KOPT-K1 (cell line): ENCODE data around the gene STAT5B.
"Not testable (repeated sequence)": the region's sequence is repeated elsewhere in the genome, so short reads cannot be mapped to it uniquely, and the experiment has no call there.

Experiments used
- H3K27ac ChIP-seq: fragments of 200-600 bp; sonication (generic); 2 replicates; pipeline ENCODE4 v1.5.1; 2016; ENCODE audit warnings: antibody characterized with exemption, mild to moderate bottlenecking, low read depth, low read length; ENCODE audit not compliant: poor library complexity, severe bottlenecking
- H3K36me3 ChIP-seq: fragments of 200-600 bp; sonication (generic); 2 replicates; pipeline ENCODE4 v1.5.1; 2017; ENCODE audit warnings: antibody characterized with exemption, mild to moderate bottlenecking, low read length, moderate library complexity; ENCODE audit not compliant: insufficient read depth
- H3K9me3 ChIP-seq: fragments of 200-600 bp; sonication (generic); 2 replicates; pipeline ENCODE4 v1.5.1; 2017; ENCODE audit warnings: antibody characterized with exemption, low read length, mild to moderate bottlenecking; ENCODE audit not compliant: insufficient read depth, poor library complexity, severe bottlenecking

Gene STAT5B

DNA sequence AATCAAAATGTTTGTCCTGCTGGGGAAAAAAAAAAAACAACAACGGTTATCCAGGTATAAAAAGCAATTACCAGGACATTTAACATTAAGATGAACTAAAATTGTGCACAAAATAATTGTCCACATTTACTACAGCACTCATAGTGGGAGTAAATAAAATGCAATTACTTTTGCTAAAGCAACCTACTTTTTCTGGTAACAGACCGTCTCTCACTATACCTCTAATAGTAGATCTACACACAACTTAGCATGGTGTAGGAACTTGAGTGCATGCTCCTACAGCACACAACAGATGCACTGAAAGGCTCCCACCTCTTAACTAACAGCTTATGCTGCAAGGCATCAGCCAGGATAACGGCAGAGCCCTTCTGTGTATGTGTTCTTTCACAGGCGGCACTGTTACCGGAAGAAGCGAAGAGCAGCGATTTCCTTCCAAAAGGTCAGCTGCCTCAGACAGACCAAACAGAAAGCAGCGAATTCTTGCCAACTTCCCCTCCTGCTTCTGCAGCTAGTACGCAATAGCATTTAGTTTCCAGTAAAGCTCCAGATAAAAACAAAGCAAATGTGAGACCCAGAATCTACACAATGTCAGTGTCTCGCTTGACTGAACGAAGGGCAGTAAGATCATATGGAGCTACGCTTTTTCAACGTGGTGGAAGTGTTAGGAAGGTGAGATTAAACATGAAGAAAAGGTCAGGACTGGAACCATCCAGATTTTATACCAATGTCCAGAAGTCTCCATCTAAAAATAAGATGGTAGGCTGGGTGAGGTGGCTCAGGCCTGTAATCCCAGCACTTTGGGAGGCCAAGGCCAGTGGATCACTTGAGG is 27.6 kb downstream of the STAT5B start:
- no peaks in the 10 kb centered on the region for H3K36me3 ChIP-seq
- peak overlapping the region; percentile 81 for H3K27ac ChIP-seq
- H3K9me3 ChIP-seq: no peaks in the 10 kb centered on the region

DNA sequence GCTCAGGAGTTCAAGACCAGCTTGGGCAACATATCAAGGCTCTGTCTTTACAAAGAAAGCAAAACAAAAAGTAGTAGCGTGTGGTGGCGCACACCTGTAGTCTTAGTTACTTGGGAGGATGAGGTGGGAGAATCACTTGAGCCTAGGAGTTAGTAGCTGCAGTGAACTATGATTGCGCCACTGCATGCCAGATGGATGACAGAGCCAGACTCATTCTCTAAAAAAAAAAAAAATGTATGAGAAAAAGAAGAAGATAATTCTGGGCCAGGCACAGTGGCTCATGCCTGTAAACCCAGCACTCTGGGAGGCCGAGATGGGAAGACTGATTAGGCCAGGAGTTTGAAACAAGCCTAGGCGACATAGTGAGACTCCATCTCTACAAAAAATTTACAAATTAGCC is 28.5 kb downstream of the STAT5B start:
- Histone ChIP-seq H3K9me3 (no peaks in the 10 kb centered on the region), H3K27ac (peak overlapping the region; percentile 81), H3K36me3 (no peaks in the 10 kb centered on the region)

DNA sequence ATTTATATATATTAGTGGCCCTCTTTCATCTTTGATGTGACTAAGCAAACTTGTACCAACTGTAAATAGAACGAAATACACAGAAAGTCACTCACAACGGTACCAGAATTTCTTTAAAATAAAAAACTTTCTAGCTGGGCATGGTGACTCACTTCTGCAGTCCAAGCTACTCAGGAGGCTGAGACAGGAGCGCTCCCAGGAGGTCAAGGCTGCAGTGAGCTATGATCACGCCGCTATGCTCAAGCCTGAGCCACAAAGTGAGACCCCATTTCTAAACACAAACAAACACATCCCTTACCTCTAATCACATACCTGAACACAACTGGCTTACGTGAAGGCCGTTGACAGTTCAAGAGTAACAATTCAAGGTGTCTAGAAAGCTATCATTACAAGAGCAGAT is 29.7 kb downstream of the STAT5B start:
- no peaks in the 10 kb centered on the region for H3K36me3 ChIP-seq
- H3K9me3 ChIP-seq: no peaks in the 10 kb centered on the region
- H3K27ac ChIP-seq: peak overlapping the region; percentile 49

DNA sequence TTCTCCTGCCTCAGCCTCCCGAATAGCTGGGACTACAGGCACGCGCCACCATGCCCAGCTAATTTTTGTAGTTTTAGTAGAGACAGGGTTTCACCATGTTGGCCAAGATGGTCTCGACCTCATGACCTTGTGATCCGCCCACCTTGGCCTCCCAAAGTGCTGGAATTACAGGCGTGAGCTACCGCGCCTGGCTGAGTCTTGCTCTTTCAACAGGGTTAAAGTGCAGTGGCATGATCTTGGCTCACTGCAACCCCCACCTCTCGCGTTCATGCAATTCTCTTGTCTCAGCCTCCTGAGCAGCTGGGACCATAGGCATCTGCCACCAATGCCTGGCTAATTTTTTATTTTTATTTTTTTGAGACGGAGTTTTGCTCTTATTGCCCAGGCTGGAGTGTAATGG is 31.0 kb downstream of the STAT5B start:
- H3K9me3 ChIP-seq, H3K36me3 ChIP-seq, H3K27ac ChIP-seq: not testable (repeated sequence)

DNA sequence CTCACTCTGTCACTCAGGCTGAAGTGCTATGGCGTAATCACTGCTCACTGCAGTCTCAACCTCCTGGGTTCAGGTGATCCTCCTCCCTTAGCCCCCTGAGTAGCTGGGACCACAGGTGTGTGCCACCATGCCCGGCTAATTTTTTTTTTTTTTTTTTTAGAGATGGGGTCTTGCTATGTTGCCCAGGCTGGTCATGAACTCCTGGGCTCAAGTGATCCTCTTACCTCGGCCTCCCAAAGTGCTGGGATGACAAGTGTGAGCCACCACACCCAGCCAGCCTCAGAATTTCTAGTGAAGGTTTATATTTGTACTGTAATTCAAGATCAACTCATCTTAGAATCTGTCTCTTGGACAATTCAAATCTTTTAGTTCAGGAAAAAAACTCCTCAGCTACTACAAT is 32.1 kb downstream of the STAT5B start:
- H3K36me3 ChIP-seq, H3K9me3 ChIP-seq, H3K27ac ChIP-seq: not testable (repeated sequence)

DNA sequence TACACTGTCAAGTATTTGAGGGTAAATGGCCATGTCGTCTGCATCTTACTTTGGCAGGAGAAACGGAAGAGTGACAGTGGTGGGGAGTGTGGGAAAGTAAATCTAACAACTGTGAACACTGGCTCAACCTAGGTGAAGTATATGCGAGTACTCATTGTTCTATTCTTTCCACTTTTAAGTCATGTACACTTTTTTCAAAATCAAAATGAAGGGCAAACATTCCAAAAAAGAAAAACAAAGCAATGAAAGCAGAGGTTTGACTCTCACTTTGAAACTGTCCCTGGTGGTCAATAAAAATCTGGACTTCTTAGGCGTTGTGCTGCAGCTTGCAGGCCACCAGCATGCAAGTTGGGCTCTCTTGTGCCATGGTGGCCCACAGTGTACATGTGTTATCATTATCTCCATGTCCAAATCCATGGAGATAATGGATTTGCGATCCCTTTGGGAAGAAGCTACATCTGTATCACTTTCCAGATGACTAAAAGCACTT is 32.7 kb downstream of the STAT5B start:
- H3K27ac ChIP-seq: no peak overlapping the region

DNA sequence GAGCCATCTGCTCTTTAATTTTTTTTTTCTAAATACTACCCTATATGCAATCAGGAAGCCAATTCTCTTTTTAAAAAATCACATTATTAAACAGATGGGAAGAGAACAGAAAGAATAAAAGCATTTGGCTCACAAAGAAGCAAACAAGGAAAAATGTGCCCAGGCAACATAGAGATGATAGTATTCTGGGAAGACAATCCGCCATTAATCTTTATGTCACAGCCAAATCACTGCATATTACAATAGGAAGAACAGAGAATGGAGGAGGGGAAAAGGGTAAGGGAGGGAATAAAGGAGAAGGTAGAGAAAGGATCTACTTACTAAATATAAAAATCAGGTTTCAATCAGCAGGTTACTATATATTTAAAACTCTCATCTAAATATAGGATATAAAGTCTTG is 34.3 kb downstream of the STAT5B start:
- no peak overlapping the region for H3K27ac ChIP-seq
- H3K36me3 ChIP-seq: no peaks in the 10 kb centered on the region

More for the DNA sequence above, 32.7 kb downstream of the STAT5B start:
- Histone ChIP-seq H3K36me3 (no peaks in the 10 kb centered on the region), H3K9me3 (no peaks in the 10 kb centered on the region)

DNA sequence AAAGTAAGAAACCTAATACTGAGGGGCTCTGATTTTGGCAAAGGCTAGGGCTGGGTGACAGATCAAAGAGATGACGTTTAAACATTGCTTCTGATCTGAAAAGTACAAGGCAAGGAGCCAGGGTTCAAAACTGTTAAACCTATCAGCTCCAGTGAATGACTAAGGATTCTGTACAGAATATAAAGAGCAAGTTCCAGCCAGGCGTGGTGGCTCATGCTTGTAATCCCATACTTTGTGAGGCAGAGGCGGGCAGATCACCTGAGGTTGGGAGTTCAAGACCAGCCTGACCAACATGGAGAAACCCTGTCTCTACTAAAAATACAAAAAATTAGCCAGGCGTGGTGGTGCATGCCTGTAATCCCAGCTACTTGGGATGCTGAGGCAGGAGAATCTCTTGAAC is 35.3 kb downstream of the STAT5B start:
- not testable (repeated sequence) for H3K27ac ChIP-seq, H3K36me3 ChIP-seq, H3K9me3 ChIP-seq

More for the DNA sequence above, 34.3 kb downstream of the STAT5B start:
- H3K9me3 ChIP-seq: no peaks in the 10 kb centered on the region

DNA sequence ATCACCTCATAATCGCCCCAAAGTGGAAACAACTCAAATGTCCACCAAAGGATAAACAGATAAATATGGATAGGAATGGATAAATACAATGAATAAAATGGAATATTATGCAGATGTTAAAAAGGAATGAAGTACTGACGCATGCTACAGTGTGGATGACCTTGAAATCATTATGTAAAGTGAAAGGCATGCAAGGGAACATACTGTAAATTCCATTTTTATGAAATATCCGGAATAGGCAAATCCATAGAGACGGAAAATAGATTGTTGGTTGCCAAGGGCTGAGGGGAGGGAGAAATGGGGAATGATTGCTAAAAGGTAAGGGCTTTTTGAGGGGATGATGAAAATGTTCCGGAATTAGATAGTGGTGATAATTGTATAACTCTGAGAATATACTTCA is 36.0 kb downstream of the STAT5B start:
- no peaks in the 10 kb centered on the region for H3K36me3 ChIP-seq
- no peak overlapping the region for H3K27ac ChIP-seq
- no peaks in the 10 kb centered on the region for H3K9me3 ChIP-seq

DNA sequence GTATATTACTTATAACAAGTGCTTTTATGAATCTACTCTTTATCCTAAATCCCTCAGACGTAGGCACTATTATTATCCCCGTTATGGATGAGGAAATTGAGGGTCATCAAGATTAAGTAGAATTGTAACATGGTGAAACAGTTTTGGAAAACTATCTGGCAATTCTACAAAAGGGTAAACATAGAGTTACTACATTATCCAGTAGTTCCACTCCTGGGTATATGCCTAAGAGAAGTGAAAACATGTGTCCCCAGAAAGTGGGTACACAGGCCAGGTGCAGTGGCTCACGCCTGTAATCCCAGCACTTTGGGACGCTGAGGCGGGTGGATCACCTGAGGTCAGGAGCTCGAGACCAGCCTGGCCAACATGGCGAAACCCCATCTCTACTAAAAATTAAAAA is 36.6 kb downstream of the STAT5B start:
- not testable (repeated sequence) for H3K9me3 ChIP-seq, H3K27ac ChIP-seq, H3K36me3 ChIP-seq

DNA sequence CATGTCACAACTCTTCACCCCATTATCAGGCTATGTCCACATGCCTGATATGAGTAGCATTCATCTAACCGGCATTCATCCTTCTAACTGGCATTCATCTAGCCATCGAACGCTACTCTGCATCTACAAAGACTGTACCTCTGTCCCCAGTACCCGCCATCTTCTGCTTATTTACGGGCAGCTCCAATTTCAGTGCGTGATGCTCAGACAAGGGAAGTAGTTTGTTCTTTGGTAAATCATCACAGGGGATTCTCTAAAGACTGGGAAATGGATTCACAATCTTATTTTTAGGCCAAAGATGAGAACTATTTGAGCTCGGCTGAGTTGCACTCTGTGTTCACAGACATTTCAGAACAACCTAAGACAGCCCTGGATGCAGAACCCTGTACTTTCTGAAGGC is 39.4 kb downstream of the STAT5B start:
- no peak overlapping the region for H3K27ac ChIP-seq
- no peaks in the 10 kb centered on the region for H3K9me3 ChIP-seq
- no peaks in the 10 kb centered on the region; the same call in 1 of the 2 replicates for H3K36me3 ChIP-seq

DNA sequence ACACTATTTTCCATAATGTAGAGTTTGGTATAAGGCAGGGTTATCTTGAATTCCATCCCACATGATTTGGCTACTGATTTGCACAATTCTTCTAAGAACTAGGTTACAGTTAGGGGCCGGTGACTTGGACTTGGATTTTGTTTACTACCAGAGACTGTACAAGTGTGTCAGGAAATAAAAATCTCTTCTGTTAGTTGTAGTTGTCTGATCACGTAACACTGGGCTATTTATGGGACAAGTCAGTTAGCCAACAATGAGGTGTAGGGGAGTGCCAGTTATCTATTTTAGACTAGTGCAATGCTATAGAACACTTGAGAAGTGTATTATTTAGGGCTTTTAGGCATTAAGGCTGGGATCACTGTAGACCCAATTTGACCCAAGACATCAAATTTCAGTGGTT is 42.2 kb downstream of the STAT5B start:
- Histone ChIP-seq H3K27ac (no peak overlapping the region), H3K9me3 (no peaks in the 10 kb centered on the region), H3K36me3 (peaks cover 21% of the 10 kb centered on the region)

DNA sequence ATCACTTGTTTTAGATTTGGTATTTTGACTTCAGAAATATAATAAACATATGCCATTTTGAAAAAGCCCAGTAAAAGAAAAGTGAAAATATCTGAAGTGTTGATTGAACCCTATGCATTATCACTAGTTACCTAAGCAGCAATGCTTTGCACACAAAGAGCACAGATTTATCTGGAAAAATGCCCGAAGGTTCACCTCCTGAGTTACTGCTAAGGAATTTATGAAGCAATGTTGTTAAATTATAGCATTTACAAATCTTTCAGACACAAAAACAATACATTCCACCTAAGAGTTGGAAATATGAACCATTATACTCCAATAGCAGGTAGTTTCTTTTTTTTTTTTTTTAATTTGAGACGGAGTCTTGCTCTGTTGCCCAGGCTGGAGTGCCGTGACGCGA is 43.0 kb downstream of the STAT5B start:
- Histone ChIP-seq H3K27ac (no peak overlapping the region), H3K36me3 (peaks cover 29% of the 10 kb centered on the region), H3K9me3 (no peaks in the 10 kb centered on the region)

DNA sequence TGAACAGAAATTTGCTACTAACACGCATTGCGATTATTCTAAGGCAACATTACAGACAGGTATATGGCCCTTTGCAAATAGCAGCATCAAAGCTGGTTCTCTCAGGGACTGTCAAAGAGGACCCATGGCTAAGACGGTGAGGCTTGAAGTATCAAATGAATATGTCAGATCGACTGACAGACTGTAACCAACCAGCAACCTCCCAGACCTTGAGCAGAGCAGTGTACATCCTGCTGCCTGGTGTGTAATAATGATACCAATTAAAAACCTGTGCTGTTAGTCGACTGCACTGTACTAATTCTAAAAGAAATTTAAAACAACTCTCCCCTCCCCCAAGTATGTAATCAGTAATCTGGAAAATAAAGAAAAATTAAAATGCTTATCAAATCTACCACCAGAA is 46.0 kb downstream of the STAT5B start:
- Histone ChIP-seq H3K27ac (no peak overlapping the region), H3K36me3 (peaks cover 53% of the 10 kb centered on the region), H3K9me3 (no peaks in the 10 kb centered on the region)

DNA sequence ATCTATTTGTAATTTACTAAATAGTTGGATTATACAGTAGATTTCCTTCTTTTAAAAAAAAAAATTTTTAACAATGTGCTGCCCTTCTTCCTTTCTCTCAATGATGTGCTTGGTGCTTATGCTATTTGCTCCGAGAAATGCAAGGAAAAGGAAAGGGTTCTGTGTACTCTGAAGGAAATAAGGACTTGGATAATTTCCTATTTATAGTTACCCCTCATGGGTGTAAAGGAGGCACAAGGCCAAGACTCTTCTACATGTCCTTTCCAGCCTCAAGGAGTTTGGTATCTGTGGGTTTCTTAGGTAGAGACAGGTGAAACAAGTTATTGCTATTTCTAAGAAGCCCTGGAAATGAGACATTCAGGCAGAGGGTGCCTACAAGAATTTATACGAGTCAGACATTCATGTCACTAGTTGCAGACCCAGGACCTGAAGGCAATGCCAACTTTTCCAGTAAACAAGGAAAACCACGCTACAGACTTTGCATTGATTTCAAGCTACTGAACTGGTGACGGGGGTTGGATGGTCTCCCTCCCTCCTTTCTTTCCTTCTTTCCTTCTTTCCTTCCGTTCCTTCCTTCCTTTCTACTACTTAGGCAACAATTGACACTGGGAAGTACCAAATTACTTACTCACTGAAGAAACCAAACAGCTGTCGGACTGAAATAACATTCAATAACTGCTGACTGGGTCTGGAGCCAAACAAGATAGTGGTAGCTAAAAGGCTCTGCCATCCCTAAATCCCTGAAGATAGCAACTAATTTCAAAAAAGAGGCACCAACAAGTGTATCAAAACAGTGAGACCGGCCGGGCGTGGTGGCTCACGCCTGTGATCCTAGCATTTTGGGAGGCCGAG is 48.1 kb downstream of the STAT5B start:
- Histone ChIP-seq H3K27ac (no peak overlapping the region), H3K36me3 (peaks cover 74% of the 10 kb centered on the region), H3K9me3 (no peaks in the 10 kb centered on the region)
